GM21723 (cell line): ENCODE measurements around the gene AURKAIP1.
A peak's percentile ranks its signal among the peaks of the same experiment; 100 is the strongest.

Experiments
- ATAC-seq: cut with Tn5 transposase; IDR thresholded peaks from one replicate; pipeline ENCODE4 v1.9.1; 2021; ENCODE audit warnings: mild to moderate bottlenecking, moderate library complexity; ENCODE audit not compliant: unreplicated experiment

The AURKAIP1 gene

GRCh38 chr1:1348420-1349255 lies 26.4 kb downstream of the AURKAIP1 start:
- peak; percentile 34 for ATAC-seq

GRCh38 chr1:1347663-1348419 lies 27.2 kb downstream of the AURKAIP1 start:
- ATAC-seq = no peak

- ATAC-seq = no peak
These were observed 27.9 kb downstream of the AURKAIP1 start for GRCh38 chr1:1347026-1347595.

GRCh38 chr1:1346501-1346890 lies 28.5 kb downstream of the AURKAIP1 start:
- no peak for ATAC-seq

GRCh38 chr1:1345860-1346500 lies 29.0 kb downstream of the AURKAIP1 start:
- ATAC-seq = no peak

- no peak for ATAC-seq
These were observed 29.6 kb downstream of the AURKAIP1 start for GRCh38 chr1:1345384-1345783.

- no peak for ATAC-seq
These were observed 30.2 kb downstream of the AURKAIP1 start for GRCh38 chr1:1344655-1345361.

GRCh38 chr1:1343811-1344421 lies 31.1 kb downstream of the AURKAIP1 start:
- ATAC-seq = no peak

GRCh38 chr1:1342584-1343115 lies 32.4 kb downstream of the AURKAIP1 start:
- no peak for ATAC-seq

- ATAC-seq = no peak
These were observed 32.9 kb downstream of the AURKAIP1 start for GRCh38 chr1:1342061-1342562.

- ATAC-seq = no peak
These were observed 33.4 kb downstream of the AURKAIP1 start for GRCh38 chr1:1341549-1342021.

- ATAC-seq = no peak
These were observed 34.0 kb downstream of the AURKAIP1 start for GRCh38 chr1:1340791-1341548.

- no peak for ATAC-seq
These were observed 34.8 kb downstream of the AURKAIP1 start for GRCh38 chr1:1340185-1340584.

- ATAC-seq = no peak
These were observed 36.7 kb downstream of the AURKAIP1 start for GRCh38 chr1:1338278-1338677.

GRCh38 chr1:1337793-1338147 lies 37.2 kb downstream of the AURKAIP1 start:
- ATAC-seq = no peak

GRCh38 chr1:1336931-1337792 lies 37.8 kb downstream of the AURKAIP1 start:
- no peak for ATAC-seq

- no peak for ATAC-seq
These were observed 38.6 kb downstream of the AURKAIP1 start for GRCh38 chr1:1336446-1336845.

GRCh38 chr1:1335792-1336248 lies 39.2 kb downstream of the AURKAIP1 start:
- ATAC-seq = no peak
